Esophagus muscularis mucosa (tissue), 4 donors: ENCODE measurements around the gene ANKRD36C.
"Not testable (repeated sequence)": the region's sequence is repeated elsewhere in the genome, so short reads cannot be mapped to it uniquely, and the experiment has no call there.

ENCODE experiments used
- CTCF ChIP-seq, 3 experiments: fragments of 200-600 bp in 2 of 3; fragments of 450-650 bp in 1 of 3; sonication (generic) in 2 of 3; IDR thresholded peaks; one replicate each; pipeline ENCODE4 v1.5.1; 2017 to 2019; ENCODE audit warnings: antibody characterized with exemption in 3 of 3, mild to moderate bottlenecking in 2 of 3, moderate library complexity in 1 of 3
- EP300 ChIP-seq: sonication (generic); formaldehyde crosslinking; IDR thresholded peaks from one replicate; pipeline ENCODE4 v1.6.1; 2017; ENCODE audit warnings: antibody characterized with exemption
- POLR2A ChIP-seq: fragments of 450-650 bp; IDR thresholded peaks from one replicate; pipeline ENCODE4 v1.6.1; 2017; ENCODE audit warnings: antibody characterized with exemption, moderate library complexity, mild to moderate bottlenecking, low read depth

- not testable (repeated sequence) for TF ChIP-seq CTCF (IDR thresholded peaks at IDR 0.05); POLR2A; EP300
These were observed 478 bp upstream of the ANKRD36C start for GRCh38 chr2:95992102-95992501.
